GM12878 (cell line): ENCODE measurements around the gene ADAMTS14. TPM values are rescaled to one million over a fixed set of nuclear protein-coding genes. Genes with fewer than 3 reads are reported as not detected.

Experiments
- ATAC-seq: fragments of 200-7000 bp; cut with Tn5 transposase; 3 replicates; pipeline ENCODE4 v1.9.1; 2020; ENCODE audit warnings: mild to moderate bottlenecking, moderate library complexity
- BruUV-seq: library from RNA; stranded (reverse); fragments of 400-500 nt; replicated peaks from 2 replicates; lab custom pipeline; 2021; lab: Mats Ljungman, UMichigan
- CTCF ChIA-PET: fragments of 300-600 bp; sonication (Branson Sonifier 250); formaldehyde crosslinking; extraction: SDS; loops from one replicate; lab custom pipeline; 2021; ENCODE audit warnings: inconsistent platforms; lab: Yijun Ruan, JAX
- POLR2A ChIA-PET: fragments of 350-600 bp; formaldehyde crosslinking; extraction: SDS; loops from one replicate; lab custom pipeline; 2021; ENCODE audit warnings: inconsistent platforms; lab: Charles Lee
- RAD21 ChIA-PET: fragments of 300-600 bp; sonication (Branson Sonifier 250); formaldehyde crosslinking; loops from one replicate; lab custom pipeline; 2023; ENCODE audit warnings: antibody characterized with exemption; ENCODE audit not compliant: unreplicated experiment; lab: Charles Lee
- SMC1A ChIA-PET: fragments of 300-600 bp; sonication (Branson Sonifier 250); formaldehyde crosslinking; loops from one replicate; lab custom pipeline; 2023; ENCODE audit not compliant: unreplicated experiment, uncharacterized antibody; lab: Charles Lee
- DNase-seq: peaks from one replicate; pipeline ENCODE4 v3.0.0-alpha.2; 2011; ENCODE audit warnings: low read depth, low spot score
- FAIRE-seq: peaks from 3 replicates; lab custom pipeline; 2011; peaks lifted over from hg19 to GRCh38; lab: Jason Lieb, UNC
- H2AFZ ChIP-seq: 2 replicates; pipeline ENCODE4 v1.6.0; 2011; ENCODE audit warnings: low read depth, low read length, control low read depth; ENCODE audit not compliant: control insufficient read depth
- H3K27ac ChIP-seq: 2 replicates; pipeline ENCODE4 v1.5.1; 2011; ENCODE audit warnings: control low read depth; ENCODE audit not compliant: control insufficient read depth, insufficient read depth
- H3K27me3 ChIP-seq, 2 experiments: replicated peaks in 1 of 2; 2 replicates each; pipeline versions ENCODE4 v1.6.0 to v1.6.1; 2011; ENCODE audit warnings: low read length in 1 of 2; ENCODE audit not compliant: control insufficient read depth in 2 of 2, insufficient read depth in 2 of 2
- H3K36me3 ChIP-seq, 2 experiments: 2 replicates each; pipeline ENCODE4 v1.5.1; 2011; ENCODE audit warnings: low read length in 1 of 2; ENCODE audit not compliant: control insufficient read depth in 2 of 2, insufficient read depth in 2 of 2
- H3K4me1 ChIP-seq: 2 replicates; pipeline ENCODE4 v1.6.1; 2011; ENCODE audit warnings: mild to moderate bottlenecking, low read length, moderate library complexity, mixed read lengths; ENCODE audit not compliant: control insufficient read depth, insufficient read depth
- H3K4me2 ChIP-seq: 2 replicates; pipeline ENCODE4 v1.6.0; 2011; ENCODE audit warnings: control low read depth; ENCODE audit not compliant: control insufficient read depth, insufficient read depth
- H3K4me3 ChIP-seq: fragments of 200-600 bp; sonication (generic); 2 replicates; pipeline ENCODE4 v1.5.1; 2016
- H3K79me2 ChIP-seq: 2 replicates; pipeline ENCODE4 v1.6.0; 2011; ENCODE audit warnings: low read length; ENCODE audit not compliant: control insufficient read depth, insufficient read depth
- H3K9ac ChIP-seq: 2 replicates; pipeline ENCODE4 v1.8.0; 2011; ENCODE audit warnings: low read length, control low read depth, mixed read lengths; ENCODE audit not compliant: control insufficient read depth, insufficient read depth
- H3K9me3 ChIP-seq: replicated peaks from 3 replicates; pipeline ENCODE4 v1.5.1; 2011; ENCODE audit warnings: mild to moderate bottlenecking, low read length; ENCODE audit not compliant: control insufficient read depth, insufficient read depth
- H4K20me1 ChIP-seq: 2 replicates; pipeline ENCODE4 v1.6.0; 2011; ENCODE audit not compliant: control insufficient read depth, insufficient read depth
- CBFB ChIP-seq: IDR thresholded peaks from 2 replicates; pipeline ENCODE4 v1.6.1; 2016; ENCODE audit warnings: antibody characterized with exemption, low read depth
- GATAD2B ChIP-seq: fragments of 450-650 bp; conservative IDR thresholded peaks from 2 replicates; pipeline ENCODE4 v1.6.1; 2017; ENCODE audit warnings: low read depth, mild to moderate bottlenecking, moderate library complexity
- KLF5 ChIP-seq: fragments of 450-650 bp; IDR thresholded peaks from 2 replicates; pipeline ENCODE4 v1.6.1; 2014; ENCODE audit warnings: mild to moderate bottlenecking; ENCODE audit not compliant: partially characterized antibody
- MYC ChIP-seq: IDR thresholded peaks from 2 replicates; pipeline ENCODE4 v1.6.1; 2011; ENCODE audit warnings: mild to moderate bottlenecking, low read length, moderate library complexity, inconsistent platforms; ENCODE audit not compliant: insufficient read depth, insufficient replicate concordance, insufficient read length, severe bottlenecking
- NR2C1 ChIP-seq: fragments of 450-650 bp; IDR thresholded peaks from 2 replicates; pipeline ENCODE4 v1.6.1; 2017; ENCODE audit warnings: antibody characterized with exemption, mild to moderate bottlenecking, moderate library complexity
- POLR2A ChIP-seq: IDR thresholded peaks from 2 replicates; pipeline ENCODE4 v1.6.1; 2011; ENCODE audit warnings: low read depth, mild to moderate bottlenecking, low read length
- RAD51 ChIP-seq: fragments of 450-650 bp; IDR thresholded peaks from 2 replicates; pipeline ENCODE4 v1.6.1; 2016; ENCODE audit warnings: moderate library complexity, mild to moderate bottlenecking, inconsistent platforms
- SMAD1 ChIP-seq: fragments of 450-650 bp; IDR thresholded peaks from 2 replicates; pipeline ENCODE4 v1.6.1; 2018; ENCODE audit warnings: mild to moderate bottlenecking, low read depth; ENCODE audit not compliant: partially characterized antibody
- SMC3 ChIP-seq: IDR thresholded peaks from 2 replicates; pipeline ENCODE4 v1.6.1; 2011; ENCODE audit warnings: low read length, improper control_type of control experiment, borderline replicate concordance
- SRF ChIP-seq, 2 experiments: IDR thresholded peaks; 2 replicates each; pipeline ENCODE4 v1.6.1; 2011; ENCODE audit warnings: low read depth in 2 of 2, low read length in 2 of 2, mild to moderate bottlenecking in 1 of 2, moderate library complexity in 1 of 2
- ZZZ3 ChIP-seq: IDR thresholded peaks from 2 replicates; pipeline ENCODE4 v1.6.1; 2011; ENCODE audit warnings: low read depth; ENCODE audit not compliant: control insufficient read depth, insufficient read length
- WGBS: methylation state at CpG from one replicate; pipeline ENCODE4 v1.1.6; 2016; ENCODE audit warnings: low lambda C conversion rate; ENCODE audit not compliant: insufficient replicate concordance, insufficient coverage; ENCODE audit errors: missing lambda C conversion rate; 5-methylcytosine and 5-hydroxymethylcytosine counted together
- in situ Hi-C: fragments of 300-500 bp; cut with MboI; formaldehyde crosslinking; loops from 9 replicates; pipeline ENCODE4 v1.14.3; 2018; ENCODE audit warnings: mixed read lengths
- intact Hi-C: fragments of 100-400 bp; cut with micrococcal nuclease; formaldehyde crosslinking; loops from one replicate; pipeline ENCODE4 v1.14.2; 2022; ENCODE audit not compliant: unreplicated experiment
- polyA plus RNA-seq, 11 experiments: library from polyadenylated mRNA; depleted of rRNA in 4 of 11; unstranded in 6 of 11; stranded (reverse) in 5 of 11; fragments of >200 nt; fragmentation: Nextera tagmentation in 4 of 11; fragmentation: Illumina TruSeq in 1 of 11; extraction: Ambion mirVana in 4 of 11; extraction: Trizol in 1 of 11; gene quantifications; 1 replicate in 1 of 11; 2 replicates in 10 of 11; pipeline versions ENCODE4 v1.2.1 to v1.2.3, GENCODE V29; 2011 to 2016; ENCODE audit warnings: inconsistent platforms in 2 of 11, missing spikeins in 2 of 11, low read depth in 1 of 11
- total RNA-seq, 4 experiments: library from RNA; depleted of rRNA in 3 of 4; stranded (reverse); fragments of >200 nt in 3 of 4; fragmentation: Illumina TruSeq in 1 of 4; extraction: Trizol in 1 of 4; gene quantifications; 2 replicates each; pipeline versions ENCODE4 v1.2.1 to v1.2.3, GENCODE V29; 2013 to 2021
- TF ChIP-seq, protein P1 (sequence below): fragments of 450-650 bp; IDR thresholded peaks from 2 replicates; pipeline ENCODE4 v1.6.1; 2016; ENCODE audit warnings: mild to moderate bottlenecking, moderate library complexity, borderline replicate concordance
- TF ChIP-seq, protein P2 (sequence below): IDR thresholded peaks from 2 replicates; pipeline ENCODE4 v1.6.1; 2011; ENCODE audit warnings: borderline replicate concordance, low read depth, mild to moderate bottlenecking, moderate library complexity, mixed read lengths, low read length; ENCODE audit not compliant: insufficient read depth; ENCODE audit errors: extremely low read length

The ADAMTS14 gene
- total and polyA plus RNA-seq, 10 of the 15 experiments (the other 5 are each of a cell fraction or from before 2014, with no cell fraction given), result 0.03 to 0.05 TPM; not detected in 8

DNA sequence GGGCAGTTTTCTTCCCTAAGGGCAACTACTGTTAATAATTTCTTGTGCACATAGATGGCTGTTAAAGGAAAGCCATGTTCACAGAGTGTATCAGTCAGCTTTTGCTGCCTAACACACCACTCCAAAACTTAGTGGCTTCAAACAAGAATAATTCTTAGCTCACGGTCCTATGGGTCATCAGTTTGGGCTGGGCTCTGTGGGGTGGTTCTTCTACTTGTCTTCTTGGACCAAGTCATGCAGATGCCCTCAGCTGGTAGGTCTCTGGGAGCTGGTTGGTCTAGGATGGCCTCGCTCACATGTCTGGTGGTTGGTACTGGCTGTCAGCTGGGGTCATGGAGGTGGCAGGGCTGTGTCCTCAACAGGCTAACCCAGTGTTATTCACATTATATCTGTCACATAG, 73.2 kb downstream of the ADAMTS14 start:
- no peaks in the 10 kb centered on the region for H3K79me2 ChIP-seq

More for the DNA sequence above, 73.2 kb downstream of the ADAMTS14 start:
- Histone ChIP-seq H4K20me1 (no peaks in the 10 kb centered on the region), H3K36me3 (no peaks in the 10 kb centered on the region), H3K9me3 (no peaks in the 10 kb centered on the region)
- SMC1A ChIA-PET, result interaction anchor here (0.9 to 1.4 kb wide), 2 partner anchors 28 to 126 kb away, joined by 4 to 5 read pairs; no protein-coding TSS in a partner anchor
- WGBS, result 36% methylated on average over 2 of the region's 2 CpGs
- in situ Hi-C loops, result no loop called here
- FAIRE-seq, result no peak
- no TSS peak for BruUV-seq
- TF ChIP-seq SMC3, result no peak
- TF ChIP-seq POLR2A, result no peak
- TF ChIP-seq CBFB, result no peak
- TF ChIP-seq SRF (IDR thresholded peaks at IDR 0.05; ENCODE audit: low read depth in 2 of 2, low read length in 2 of 2), result no peak
- no peak for TF ChIP-seq ZZZ3
- TF ChIP-seq, protein P1, sequence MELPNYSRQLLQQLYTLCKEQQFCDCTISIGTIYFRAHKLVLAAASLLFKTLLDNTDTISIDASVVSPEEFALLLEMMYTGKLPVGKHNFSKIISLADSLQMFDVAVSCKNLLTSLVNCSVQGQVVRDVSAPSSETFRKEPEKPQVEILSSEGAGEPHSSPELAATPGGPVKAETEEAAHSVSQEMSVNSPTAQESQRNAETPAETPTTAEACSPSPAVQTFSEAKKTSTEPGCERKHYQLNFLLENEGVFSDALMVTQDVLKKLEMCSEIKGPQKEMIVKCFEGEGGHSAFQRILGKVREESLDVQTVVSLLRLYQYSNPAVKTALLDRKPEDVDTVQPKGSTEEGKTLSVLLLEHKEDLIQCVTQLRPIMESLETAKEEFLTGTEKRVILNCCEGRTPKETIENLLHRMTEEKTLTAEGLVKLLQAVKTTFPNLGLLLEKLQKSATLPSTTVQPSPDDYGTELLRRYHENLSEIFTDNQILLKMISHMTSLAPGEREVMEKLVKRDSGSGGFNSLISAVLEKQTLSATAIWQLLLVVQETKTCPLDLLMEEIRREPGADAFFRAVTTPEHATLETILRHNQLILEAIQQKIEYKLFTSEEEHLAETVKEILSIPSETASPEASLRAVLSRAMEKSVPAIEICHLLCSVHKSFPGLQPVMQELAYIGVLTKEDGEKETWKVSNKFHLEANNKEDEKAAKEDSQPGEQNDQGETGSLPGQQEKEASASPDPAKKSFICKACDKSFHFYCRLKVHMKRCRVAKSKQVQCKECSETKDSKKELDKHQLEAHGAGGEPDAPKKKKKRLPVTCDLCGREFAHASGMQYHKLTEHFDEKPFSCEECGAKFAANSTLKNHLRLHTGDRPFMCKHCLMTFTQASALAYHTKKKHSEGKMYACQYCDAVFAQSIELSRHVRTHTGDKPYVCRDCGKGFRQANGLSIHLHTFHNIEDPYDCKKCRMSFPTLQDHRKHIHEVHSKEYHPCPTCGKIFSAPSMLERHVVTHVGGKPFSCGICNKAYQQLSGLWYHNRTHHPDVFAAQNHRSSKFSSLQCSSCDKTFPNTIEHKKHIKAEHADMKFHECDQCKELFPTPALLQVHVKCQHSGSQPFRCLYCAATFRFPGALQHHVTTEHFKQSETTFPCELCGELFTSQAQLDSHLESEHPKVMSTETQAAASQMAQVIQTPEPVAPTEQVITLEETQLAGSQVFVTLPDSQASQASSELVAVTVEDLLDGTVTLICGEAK, result no peak
- no peak for TF ChIP-seq KLF5
- no peak for TF ChIP-seq MYC
- TF ChIP-seq, protein P2, sequence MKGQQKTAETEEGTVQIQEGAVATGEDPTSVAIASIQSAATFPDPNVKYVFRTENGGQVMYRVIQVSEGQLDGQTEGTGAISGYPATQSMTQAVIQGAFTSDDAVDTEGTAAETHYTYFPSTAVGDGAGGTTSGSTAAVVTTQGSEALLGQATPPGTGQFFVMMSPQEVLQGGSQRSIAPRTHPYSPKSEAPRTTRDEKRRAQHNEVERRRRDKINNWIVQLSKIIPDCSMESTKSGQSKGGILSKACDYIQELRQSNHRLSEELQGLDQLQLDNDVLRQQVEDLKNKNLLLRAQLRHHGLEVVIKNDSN, result no peak
- TF ChIP-seq SMAD1, result no peak
- no peak for TF ChIP-seq RAD51
- no peak for TF ChIP-seq GATAD2B
- no peak for TF ChIP-seq NR2C1
- TF ChIP-seq, all 136 proteins: peak for 0
- H3K27ac ChIP-seq, result no peak overlapping the region
- H3K27me3 ChIP-seq, result no peaks in the 10 kb centered on the region
- H3K4me1 ChIP-seq, result no peaks in the 10 kb centered on the region
- POLR2A ChIA-PET, result no interaction called here
- no peak overlapping the region for H2AFZ ChIP-seq
- RAD21 ChIA-PET, result interaction anchor here (1.0 kb wide), 1 partner anchor 17 kb away, joined by 4 read pairs; no protein-coding TSS in a partner anchor
- no peak overlapping the region for H3K4me3 ChIP-seq
- no peak overlapping the region for H3K9ac ChIP-seq
- ATAC-seq (no peak), DNase-seq (no peak)
- intact Hi-C loops, result no loop called here
- CTCF ChIA-PET, result interaction anchor here (1.2 to 1.6 kb wide), 3 partner anchors 13 to 284 kb away, joined by 3 to 7 read pairs (median 3); no protein-coding TSS in a partner anchor
- H3K4me2 ChIP-seq, result no peak overlapping the region
